NCI-H82 treated with DMSO at 0.1 percent for 48 hours (cell line): ENCODE results near the gene DENND1A.
"Not testable (repeated sequence)": the region's sequence is repeated elsewhere in the genome, so short reads cannot be mapped to it uniquely, and the experiment has no call there.

ENCODE experiments used
- DNase-seq: peaks from one replicate; lab custom pipeline; 2025; ENCODE audit not compliant: unreplicated experiment; lab: John Stamatoyannopoulos, UW

Gene DENND1A

GRCh38 chr9:123923377-123923776, 6.5 kb downstream of the DENND1A start:
- no peak for DNase-seq

GRCh38 chr9:123922911-123923310, 7.0 kb downstream of the DENND1A start:
- no peak for DNase-seq

- no peak for DNase-seq
Observed at GRCh38 chr9:123922431-123922830, 7.5 kb downstream of the DENND1A start.

- no peak for DNase-seq
Observed at GRCh38 chr9:123914517-123915196, 15.3 kb downstream of the DENND1A start.

GRCh38 chr9:123912167-123912897, 17.6 kb downstream of the DENND1A start:
- no peak for DNase-seq

- no peak for DNase-seq
Observed at GRCh38 chr9:123911024-123911423, 18.9 kb downstream of the DENND1A start.

GRCh38 chr9:123909192-123909591, 20.7 kb downstream of the DENND1A start:
- not testable (repeated sequence) for DNase-seq

- not testable (repeated sequence) for DNase-seq
Observed at GRCh38 chr9:123903550-123903949, 26.4 kb downstream of the DENND1A start.

GRCh38 chr9:123894822-123895221, 35.1 kb downstream of the DENND1A start:
- no peak for DNase-seq

GRCh38 chr9:123893831-123894460, 36.0 kb downstream of the DENND1A start:
- no peak for DNase-seq

- no peak for DNase-seq
Observed at GRCh38 chr9:123893115-123893514, 36.8 kb downstream of the DENND1A start.

- no peak for DNase-seq
Observed at GRCh38 chr9:123887837-123888236, 42.1 kb downstream of the DENND1A start.

- not testable (repeated sequence) for DNase-seq
Observed at GRCh38 chr9:123885834-123886233, 44.1 kb downstream of the DENND1A start.

GRCh38 chr9:123883634-123884033, 46.3 kb downstream of the DENND1A start:
- no peak for DNase-seq

- no peak for DNase-seq
Observed at GRCh38 chr9:123881604-123882003, 48.3 kb downstream of the DENND1A start.

GRCh38 chr9:123880420-123880819, 49.5 kb downstream of the DENND1A start:
- DNase-seq, result no peak

GRCh38 chr9:123876750-123877149, 53.2 kb downstream of the DENND1A start:
- no peak for DNase-seq

- no peak for DNase-seq
Observed at GRCh38 chr9:123872710-123873109, 57.2 kb downstream of the DENND1A start.

- DNase-seq, result no peak
Observed at GRCh38 chr9:123871781-123872180, 58.1 kb downstream of the DENND1A start.

- DNase-seq, result no peak
Observed at GRCh38 chr9:123868002-123868401, 61.9 kb downstream of the DENND1A start.

GRCh38 chr9:123867034-123867433, 62.9 kb downstream of the DENND1A start:
- DNase-seq, result no peak

- no peak for DNase-seq
Observed at GRCh38 chr9:123866497-123866896, 63.4 kb downstream of the DENND1A start.
